Parietal lobe (tissue), 1 donor: ENCODE results near the gene TSPEAR. TPM values are rescaled to one million over a fixed set of nuclear protein-coding genes. Genes with fewer than 3 reads are reported as not detected.

Experiments
- total RNA-seq: library from RNA; depleted of rRNA; stranded (reverse); fragments of >200 nt; gene quantifications from one replicate; pipeline ENCODE4 v1.2.3, GENCODE V29; 2014

The TSPEAR gene
- total RNA-seq, result not detected

GRCh38 chr21:44711327-44712202 is at the start of gene TSPEAR:
TSS of gene TSPEAR (minus strand) at chr21:44711572. CDS start at chr21:44711514, 58 bp downstream.

GRCh38 chr21:44697172-44697810 is 14.1 kb downstream of the TSPEAR start, which contains the start of gene KRTAP10-12:
TSS of gene KRTAP10-12 (plus strand) at chr21:44697172. CDS start at chr21:44697202, 30 bp downstream.

GRCh38 chr21:44681861-44682579 is 29.4 kb downstream of the TSPEAR start, which contains the start of gene KRTAP12-1:
TSS of gene KRTAP12-1 (minus strand) at chr21:44682163. CDS start at chr21:44682123, 40 bp downstream.

GRCh38 chr21:44666401-44667320 is 44.7 kb downstream of the TSPEAR start, which contains the start of gene KRTAP12-2:
TSS of gene KRTAP12-2 (minus strand) at chr21:44666927. CDS start at chr21:44666886, 41 bp downstream.

GRCh38 chr21:44657635-44658540 is 53.5 kb downstream of the TSPEAR start, which contains the start of gene KRTAP12-3:
TSS of gene KRTAP12-3 (plus strand) at chr21:44657932. CDS start at chr21:44657980, 48 bp downstream.

GRCh38 chr21:44654576-44655175 is 56.7 kb downstream of the TSPEAR start, which contains the start of gene KRTAP12-4:
TSS of gene KRTAP12-4 (minus strand) at chr21:44654659. CDS start at chr21:44654614, 45 bp downstream.

GRCh38 chr21:44646366-44647221 is 64.8 kb downstream of the TSPEAR start, which contains the start of gene KRTAP10-11:
TSS of gene KRTAP10-11 (plus strand) at chr21:44646414. CDS start at chr21:44646459, 45 bp downstream.

GRCh38 chr21:44637018-44637850 is 74.1 kb downstream of the TSPEAR start, which contains the start of gene KRTAP10-10:
TSS of gene KRTAP10-10 (plus strand) at chr21:44637356. CDS start at chr21:44637418, 62 bp downstream.

GRCh38 chr21:44626673-44627143 is 84.7 kb downstream of the TSPEAR start, which contains the start of gene KRTAP10-9:
TSS of gene KRTAP10-9 (plus strand) at chr21:44627093. CDS start at chr21:44627172, 79 bp downstream.

GRCh38 chr21:44612029-44612486 is 99.3 kb downstream of the TSPEAR start, which contains the start of gene KRTAP10-8:
TSS of gene KRTAP10-8 (plus strand) at chr21:44612079. CDS start at chr21:44612101, 22 bp downstream.

GRCh38 chr21:44600118-44600978 is 111.0 kb downstream of the TSPEAR start, which contains the start of gene KRTAP10-7:
TSS of gene KRTAP10-7 (plus strand) at chr21:44600597. CDS start at chr21:44600622, 25 bp downstream.

GRCh38 chr21:44592446-44593311 is 118.7 kb downstream of the TSPEAR start, which contains the start of gene KRTAP10-6:
TSS of gene KRTAP10-6 (minus strand) at chr21:44592505. CDS start at chr21:44592484, 21 bp downstream.

GRCh38 chr21:44580231-44580821 is 131.0 kb downstream of the TSPEAR start, which contains the start of gene KRTAP10-5:
TSS of gene KRTAP10-5 (minus strand) at chr21:44580604. CDS start at chr21:44580578, 26 bp downstream.

